Hepatocyte (in vitro differentiated cells): ENCODE data around the gene SGCA. TPM values are rescaled to one million over a fixed set of nuclear protein-coding genes. Genes with fewer than 3 reads are reported as not detected.

Source experiments
- DNase-seq: peaks from one replicate; pipeline ENCODE4 v3.0.0-alpha.2; 2016; ENCODE audit warnings: low spot score
- H2AFZ ChIP-seq: fragments of 200-600 bp; sonication (generic); 2 replicates; pipeline ENCODE4 v1.6.0; 2016; ENCODE audit warnings: antibody characterized with exemption, mild to moderate bottlenecking
- H3K27ac ChIP-seq: fragments of 200-600 bp; sonication (generic); 2 replicates; pipeline ENCODE4 v1.5.1; 2016; ENCODE audit warnings: mild to moderate bottlenecking
- H3K27me3 ChIP-seq: fragments of 200-600 bp; sonication (generic); 2 replicates; pipeline ENCODE4 v1.6.1; 2016
- H3K36me3 ChIP-seq: fragments of 200-600 bp; sonication (generic); replicated peaks from 2 replicates; pipeline ENCODE4 v1.5.1; 2016; ENCODE audit warnings: low read depth; ENCODE audit not compliant: insufficient read depth
- H3K4me1 ChIP-seq: fragments of 200-600 bp; sonication (generic); 2 replicates; pipeline ENCODE4 v1.5.1; 2016; ENCODE audit warnings: mild to moderate bottlenecking, moderate library complexity; ENCODE audit not compliant: insufficient read depth
- H3K4me2 ChIP-seq: fragments of 200-600 bp; sonication (generic); 2 replicates; pipeline ENCODE4 v1.6.0; 2016
- H3K4me3 ChIP-seq: fragments of 200-600 bp; sonication (generic); 2 replicates; pipeline ENCODE4 v1.5.1; 2016; ENCODE audit warnings: mild to moderate bottlenecking
- H3K79me2 ChIP-seq: fragments of 200-600 bp; sonication (generic); 2 replicates; pipeline ENCODE4 v1.6.0; 2017; ENCODE audit warnings: mild to moderate bottlenecking
- H3K9me2 ChIP-seq: fragments of 200-600 bp; sonication (generic); replicated peaks from 2 replicates; pipeline ENCODE4 v1.6.0; 2017; ENCODE audit warnings: mild to moderate bottlenecking; ENCODE audit not compliant: insufficient read depth
- H3K9me3 ChIP-seq: fragments of 200-600 bp; sonication (generic); 2 replicates; pipeline ENCODE4 v1.5.1; 2016; ENCODE audit warnings: low read depth, mild to moderate bottlenecking
- H4K20me1 ChIP-seq: fragments of 200-600 bp; sonication (generic); 2 replicates; pipeline ENCODE4 v1.6.0; 2016; ENCODE audit warnings: mild to moderate bottlenecking; ENCODE audit not compliant: insufficient read depth, poor library complexity, severe bottlenecking
- EZH2 ChIP-seq: fragments of 200-600 bp; sonication (generic); IDR thresholded peaks from 2 replicates; pipeline ENCODE4 v1.6.1; 2016; ENCODE audit warnings: antibody characterized with exemption, mild to moderate bottlenecking, borderline replicate concordance
- EZH2phosphoT487 ChIP-seq: fragments of 200-600 bp; sonication (generic); IDR thresholded peaks from one replicate; pipeline ENCODE4 v1.6.1; 2018; ENCODE audit warnings: antibody characterized with exemption, mild to moderate bottlenecking, low read depth, moderate library complexity; ENCODE audit not compliant: unreplicated experiment, severe bottlenecking
- WGBS: methylation state at CpG from one replicate; pipeline ENCODE4 v1.1.6; 2016; ENCODE audit warnings: low lambda C conversion rate; ENCODE audit errors: missing lambda C conversion rate; 5-methylcytosine and 5-hydroxymethylcytosine counted together
- polyA plus RNA-seq: library from polyadenylated mRNA; unstranded; fragments of >200 nt; fragmentation: Nextera tagmentation; extraction: Ambion mirVana; gene quantifications from 2 replicates; pipeline ENCODE4 v1.2.1, GENCODE V29; 2016
- total RNA-seq: library from RNA; depleted of rRNA; stranded (reverse); fragments of >200 nt; gene quantifications from 2 replicates; pipeline ENCODE4 v1.2.3, GENCODE V29; 2014
- TF ChIP-seq, protein P1 (sequence below): fragments of 200-600 bp; sonication (generic); IDR thresholded peaks from 2 replicates; pipeline ENCODE4 v1.5.1; 2016; ENCODE audit warnings: antibody characterized with exemption, mild to moderate bottlenecking; ENCODE audit not compliant: poor library complexity

The SGCA gene
- total and polyA plus RNA-seq, 2 experiments from 2014 or later: 0.37 to 2.2 TPM

DNA sequence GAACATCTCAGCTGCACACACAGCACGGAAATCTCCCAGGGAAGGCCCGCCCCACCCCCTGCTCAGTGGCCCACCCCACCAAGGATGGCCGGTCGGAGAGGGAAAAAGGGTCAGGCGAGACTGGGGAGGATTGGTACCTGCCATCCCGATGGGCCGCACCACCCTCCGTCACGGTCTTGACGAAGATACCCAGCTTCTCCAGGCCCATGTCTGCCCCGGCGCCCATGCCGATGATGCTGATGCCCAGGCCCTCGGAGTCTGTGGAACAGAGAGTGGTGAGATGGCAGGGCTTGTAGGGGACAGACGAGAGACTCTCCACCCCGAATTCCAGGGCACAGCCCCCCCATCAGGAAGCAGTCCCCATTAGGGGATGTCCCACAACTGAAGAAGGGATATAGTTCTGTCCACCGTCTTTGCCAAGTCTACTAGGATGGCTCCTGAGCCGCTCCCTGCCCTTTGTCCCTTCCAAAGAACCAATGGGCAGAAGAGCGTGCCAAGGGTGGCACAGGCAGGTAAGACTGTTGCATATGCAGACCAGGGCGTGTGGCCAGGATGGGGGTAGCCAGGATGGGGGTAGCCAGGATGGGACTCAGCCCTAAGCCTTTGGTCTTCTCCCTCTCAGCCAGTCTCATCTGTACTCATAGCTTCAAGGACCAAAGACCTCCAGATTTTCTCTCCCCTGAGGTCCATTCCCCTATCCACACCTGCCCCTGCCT lies 22.2 kb upstream of the SGCA start:
- H3K79me2 ChIP-seq: peaks cover 31% of the 10 kb centered on the region
- H3K4me2 ChIP-seq: no peak overlapping the region
- no peaks in the 10 kb centered on the region for H3K9me3 ChIP-seq
- no peaks in the 10 kb centered on the region for H3K9me2 ChIP-seq
- 98% methylated on average over 20 of the region's 20 CpGs for WGBS
- no peaks in the 10 kb centered on the region for H3K27me3 ChIP-seq
- TF ChIP-seq EZH2 (no peak), EZH2phosphoT487 (no peak)
- TF ChIP-seq, protein P1, sequence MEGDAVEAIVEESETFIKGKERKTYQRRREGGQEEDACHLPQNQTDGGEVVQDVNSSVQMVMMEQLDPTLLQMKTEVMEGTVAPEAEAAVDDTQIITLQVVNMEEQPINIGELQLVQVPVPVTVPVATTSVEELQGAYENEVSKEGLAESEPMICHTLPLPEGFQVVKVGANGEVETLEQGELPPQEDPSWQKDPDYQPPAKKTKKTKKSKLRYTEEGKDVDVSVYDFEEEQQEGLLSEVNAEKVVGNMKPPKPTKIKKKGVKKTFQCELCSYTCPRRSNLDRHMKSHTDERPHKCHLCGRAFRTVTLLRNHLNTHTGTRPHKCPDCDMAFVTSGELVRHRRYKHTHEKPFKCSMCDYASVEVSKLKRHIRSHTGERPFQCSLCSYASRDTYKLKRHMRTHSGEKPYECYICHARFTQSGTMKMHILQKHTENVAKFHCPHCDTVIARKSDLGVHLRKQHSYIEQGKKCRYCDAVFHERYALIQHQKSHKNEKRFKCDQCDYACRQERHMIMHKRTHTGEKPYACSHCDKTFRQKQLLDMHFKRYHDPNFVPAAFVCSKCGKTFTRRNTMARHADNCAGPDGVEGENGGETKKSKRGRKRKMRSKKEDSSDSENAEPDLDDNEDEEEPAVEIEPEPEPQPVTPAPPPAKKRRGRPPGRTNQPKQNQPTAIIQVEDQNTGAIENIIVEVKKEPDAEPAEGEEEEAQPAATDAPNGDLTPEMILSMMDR: no peak
- no peaks in the 10 kb centered on the region for H3K36me3 ChIP-seq
- no peak for DNase-seq
- H3K4me1 ChIP-seq: peaks cover 29% of the 10 kb centered on the region
- H3K4me3 ChIP-seq: no peak overlapping the region
- H4K20me1 ChIP-seq: peaks cover 32% of the 10 kb centered on the region
- H2AFZ ChIP-seq: no peak overlapping the region
- H3K27ac ChIP-seq: no peak overlapping the region

DNA sequence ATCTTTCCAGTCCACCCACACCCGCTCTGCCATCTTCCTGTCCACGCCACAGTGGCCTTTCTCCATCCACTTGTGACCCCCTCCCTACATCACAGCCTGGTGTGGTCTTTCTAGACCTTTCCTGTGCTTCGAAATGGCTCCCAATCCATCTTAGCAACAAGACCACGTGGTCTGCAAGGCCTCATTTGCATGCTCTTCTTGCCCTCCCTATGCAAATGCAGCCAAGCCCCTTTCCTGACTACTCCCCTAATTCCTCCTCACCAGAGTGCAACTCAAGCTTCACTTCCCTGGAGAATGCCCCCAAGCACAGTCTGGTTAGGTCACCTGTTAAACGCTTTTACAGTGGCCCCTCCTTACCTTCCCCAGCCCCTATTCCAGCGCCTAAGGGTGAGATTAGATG lies 21.4 kb upstream of the SGCA start:
- H4K20me1 ChIP-seq: peaks cover 39% of the 10 kb centered on the region
- no peak overlapping the region for H3K4me3 ChIP-seq
- H3K27ac ChIP-seq: no peak overlapping the region
- no peaks in the 10 kb centered on the region for H3K9me2 ChIP-seq
- no peaks in the 10 kb centered on the region for H3K9me3 ChIP-seq
- H3K36me3 ChIP-seq: no peaks in the 10 kb centered on the region
- DNase-seq: no peak
- TF ChIP-seq EZH2phosphoT487: no peak
- TF ChIP-seq, protein P1: no peak
- TF ChIP-seq EZH2: no peak
- WGBS: 87% methylated on average over 6 of the region's 6 CpGs
- no peak overlapping the region for H3K4me2 ChIP-seq
- H3K27me3 ChIP-seq: no peaks in the 10 kb centered on the region
- H2AFZ ChIP-seq: no peak overlapping the region
- H3K4me1 ChIP-seq: peaks cover 29% of the 10 kb centered on the region
- peaks cover 38% of the 10 kb centered on the region for H3K79me2 ChIP-seq

DNA sequence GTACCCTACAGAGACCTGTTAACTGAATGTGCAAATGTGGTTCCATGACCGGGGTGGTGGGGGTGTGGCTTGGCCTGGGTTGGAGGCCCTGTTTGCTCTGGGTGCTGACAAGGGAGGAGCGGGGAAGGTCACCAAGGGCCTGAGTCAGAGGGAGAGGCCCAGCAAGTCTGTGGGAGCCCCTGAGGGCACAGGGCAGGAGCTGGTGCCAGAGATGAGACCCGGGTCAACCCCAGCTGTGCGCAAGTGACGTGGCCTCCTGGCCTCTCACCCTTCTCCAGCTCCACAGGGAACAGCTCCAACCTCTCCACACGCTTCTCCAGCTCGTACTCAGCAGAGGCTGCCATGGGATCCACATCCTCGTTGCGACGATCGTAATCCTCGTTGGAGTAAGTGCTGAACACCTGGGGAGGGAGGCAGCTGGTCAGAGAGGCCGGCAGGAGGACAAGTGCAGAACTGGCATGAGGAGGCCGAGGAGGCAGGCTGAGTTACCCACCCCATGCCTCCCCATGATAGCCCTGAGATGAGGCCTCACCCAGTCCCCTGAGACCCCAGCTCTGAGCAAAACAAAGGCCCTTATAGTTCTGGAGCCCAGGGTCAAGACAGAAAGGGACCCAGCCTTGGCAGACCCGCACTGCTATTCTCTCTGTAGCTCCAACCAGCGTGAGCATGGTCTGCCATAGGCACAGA lies 20.8 kb upstream of the SGCA start:
- Histone ChIP-seq H2AFZ (no peak overlapping the region), H3K4me3 (no peak overlapping the region), H3K4me2 (no peak overlapping the region), H3K9me3 (no peaks in the 10 kb centered on the region), H3K79me2 (peaks cover 44% of the 10 kb centered on the region), H3K9me2 (no peaks in the 10 kb centered on the region), H3K27ac (no peak overlapping the region), H3K4me1 (peaks cover 29% of the 10 kb centered on the region), H3K36me3 (no peaks in the 10 kb centered on the region), H4K20me1 (peaks cover 39% of the 10 kb centered on the region), H3K27me3 (no peaks in the 10 kb centered on the region)
- WGBS: 92% methylated on average over 16 of the region's 16 CpGs
- no peak for DNase-seq
- TF ChIP-seq EZH2phosphoT487 (no peak), EZH2 (no peak)
- TF ChIP-seq, protein P1: no peak
